NCI-H1694 (cell line): Measurements from ENCODE around the gene ANXA3.
"Not testable (repeated sequence)": the region's sequence is repeated elsewhere in the genome, so short reads cannot be mapped to it uniquely, and the experiment has no call there.

ENCODE experiments used
- DNase-seq: peaks from one replicate; lab custom pipeline; 2025; lab: John Stamatoyannopoulos, UW

The ANXA3 gene

GRCh38 chr4:78551420-78552351, at the start of gene ANXA3:
ANXA3 (plus strand) TSS chr4:78551770; CDS start chr4:78554474, 2,704 bp downstream.
- DNase-seq = no peak

GRCh38 chr4:78506260-78506659, 45.3 kb upstream of the ANXA3 start:
- DNase-seq = not testable (repeated sequence)

- DNase-seq = no peak
These were observed 42.5 kb upstream of the ANXA3 start for GRCh38 chr4:78509043-78509442.

GRCh38 chr4:78510108-78510507, 41.5 kb upstream of the ANXA3 start:
- DNase-seq = no peak

GRCh38 chr4:78510681-78511080, 40.9 kb upstream of the ANXA3 start:
- DNase-seq = no peak

GRCh38 chr4:78512357-78512920, 39.1 kb upstream of the ANXA3 start:
- DNase-seq = no peak

- DNase-seq = no peak
These were observed 38.1 kb upstream of the ANXA3 start for GRCh38 chr4:78513411-78513975.

GRCh38 chr4:78517050-78517652, 34.4 kb upstream of the ANXA3 start:
- peak; percentile 37 for DNase-seq

GRCh38 chr4:78518561-78518960, 33.0 kb upstream of the ANXA3 start:
- no peak for DNase-seq

- no peak for DNase-seq
These were observed 31.6 kb upstream of the ANXA3 start for GRCh38 chr4:78519962-78520361.

GRCh38 chr4:78520808-78521226, 30.8 kb upstream of the ANXA3 start:
- DNase-seq = no peak

GRCh38 chr4:78524009-78524408, 27.6 kb upstream of the ANXA3 start:
- DNase-seq = no peak

- DNase-seq = no peak
These were observed 26.0 kb upstream of the ANXA3 start for GRCh38 chr4:78525559-78525958.

GRCh38 chr4:78527103-78527502, 24.5 kb upstream of the ANXA3 start:
- DNase-seq = no peak

GRCh38 chr4:78527555-78527954, 24.0 kb upstream of the ANXA3 start:
- no peak for DNase-seq

- no peak for DNase-seq
These were observed 23.2 kb upstream of the ANXA3 start for GRCh38 chr4:78528327-78528726.

- no peak for DNase-seq
These were observed 21.9 kb upstream of the ANXA3 start for GRCh38 chr4:78529569-78530209.

GRCh38 chr4:78532046-78532445, 19.5 kb upstream of the ANXA3 start:
- DNase-seq = no peak

GRCh38 chr4:78533854-78534253, 17.7 kb upstream of the ANXA3 start:
- DNase-seq = no peak

GRCh38 chr4:78534286-78534955, 17.1 kb upstream of the ANXA3 start:
- DNase-seq = no peak

GRCh38 chr4:78542373-78542772, 9.2 kb upstream of the ANXA3 start:
- DNase-seq = no peak
